GM18508 (cell line): ENCODE data around the gene TRAPPC11.
A peak's percentile ranks its signal among the peaks of the same experiment; 100 is the strongest.
"Not testable (repeated sequence)": the region's sequence is repeated elsewhere in the genome, so short reads cannot be mapped to it uniquely, and the experiment has no call there.

Experiments
- ATAC-seq: cut with Tn5 transposase; IDR thresholded peaks from one replicate; pipeline ENCODE4 v1.9.1; 2021; ENCODE audit warnings: moderate number of reproducible peaks; ENCODE audit not compliant: insufficient read depth, unreplicated experiment

Gene TRAPPC11

GRCh38 chr4:183718876-183719275 lies 59.8 kb downstream of the TRAPPC11 start:
- ATAC-seq: no peak

- ATAC-seq: no peak
Observed at GRCh38 chr4:183721207-183722081, 62.4 kb downstream of the TRAPPC11 start.

- ATAC-seq: peak; percentile 51
Observed at GRCh38 chr4:183722731-183723560, 63.9 kb downstream of the TRAPPC11 start.

DNA sequence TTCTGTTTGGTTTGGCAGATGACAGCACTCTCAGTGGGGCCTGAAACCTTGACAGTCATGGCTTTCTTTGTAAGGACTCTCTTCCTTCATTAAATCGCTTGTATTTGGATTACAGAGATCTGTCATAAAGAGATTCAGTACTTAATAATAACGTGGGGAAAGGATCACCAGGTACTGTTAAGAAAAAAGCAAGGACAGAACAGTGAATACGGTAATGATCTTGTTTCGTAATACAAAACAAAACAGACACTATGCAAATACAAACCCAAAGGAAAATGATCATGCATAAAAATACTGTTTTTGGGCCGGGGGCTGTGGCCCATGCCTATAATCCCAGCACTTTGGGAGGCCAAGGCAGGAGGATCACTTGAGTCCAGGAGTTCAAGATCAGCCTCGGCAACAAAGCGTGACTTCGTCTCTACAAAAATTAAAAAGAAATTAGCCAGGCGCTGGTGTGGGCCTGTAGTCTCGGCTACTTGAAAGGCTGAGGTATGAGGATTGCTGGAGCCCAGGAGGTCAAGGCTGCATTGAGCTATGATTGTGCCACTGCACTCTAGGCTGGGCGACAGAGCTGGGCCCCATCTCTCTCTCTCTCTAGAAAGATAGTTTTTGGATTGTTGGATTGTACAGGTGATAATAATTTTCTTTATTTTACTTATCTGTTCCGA lies 64.6 kb downstream of the TRAPPC11 start:
- ATAC-seq: no peak

GRCh38 chr4:183725585-183725984 lies 66.5 kb downstream of the TRAPPC11 start:
- not testable (repeated sequence) for ATAC-seq

- no peak for ATAC-seq
Observed at GRCh38 chr4:183727482-183727881, 68.4 kb downstream of the TRAPPC11 start.

DNA sequence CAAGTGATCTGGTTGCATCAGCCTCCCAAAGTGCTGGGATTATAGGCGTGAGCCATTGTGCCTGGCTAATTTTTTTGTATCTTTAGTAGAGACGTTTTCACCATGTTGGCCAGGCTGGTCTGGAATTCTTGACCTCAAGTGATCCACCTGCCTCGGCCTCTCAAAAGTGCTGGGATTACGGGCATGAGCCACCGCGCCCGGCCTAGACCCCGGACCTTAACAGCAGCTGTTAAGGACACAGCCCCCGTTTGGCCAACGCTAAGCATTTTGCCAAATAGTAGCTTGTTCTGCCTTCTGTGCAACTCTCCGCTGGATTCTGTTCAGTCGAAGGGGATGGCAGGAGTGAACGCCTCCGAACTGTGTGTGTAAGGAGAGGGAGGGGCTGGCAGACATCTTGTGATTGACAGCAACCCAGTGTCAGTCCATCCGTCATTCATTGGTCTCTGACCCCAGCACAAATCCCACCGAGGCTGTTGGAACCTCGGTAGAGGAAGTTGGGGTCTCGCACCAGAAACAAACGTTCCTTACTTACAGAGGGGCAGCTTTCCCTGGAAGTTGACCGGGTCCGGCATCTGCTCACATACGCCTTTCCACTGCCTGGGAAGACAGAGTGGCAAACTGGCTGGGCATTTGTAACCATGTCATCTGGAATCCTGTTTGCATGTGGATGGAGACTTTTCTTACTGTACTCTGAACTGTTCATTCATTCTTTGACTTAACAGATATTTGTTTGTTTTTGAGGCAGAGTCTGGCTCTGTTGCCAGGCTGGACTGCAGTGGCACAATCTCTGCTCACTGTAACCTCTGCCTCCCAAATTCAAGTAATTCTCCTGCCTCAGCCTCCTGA lies 69.4 kb downstream of the TRAPPC11 start:
- ATAC-seq: no peak

- ATAC-seq: no peak
Observed at GRCh38 chr4:183729069-183729406, 69.9 kb downstream of the TRAPPC11 start.

- ATAC-seq: no peak
Observed at GRCh38 chr4:183729430-183730328, 70.6 kb downstream of the TRAPPC11 start.

- ATAC-seq: no peak
Observed at GRCh38 chr4:183732296-183732695, 73.2 kb downstream of the TRAPPC11 start.

- no peak for ATAC-seq
Observed at GRCh38 chr4:183733181-183733580, 74.1 kb downstream of the TRAPPC11 start.

GRCh38 chr4:183738081-183738673 lies 79.1 kb downstream of the TRAPPC11 start:
- no peak for ATAC-seq

GRCh38 chr4:183738961-183739360 lies 79.9 kb downstream of the TRAPPC11 start:
- no peak for ATAC-seq

- ATAC-seq: no peak
Observed at GRCh38 chr4:183746305-183747229, 87.5 kb downstream of the TRAPPC11 start.

DNA sequence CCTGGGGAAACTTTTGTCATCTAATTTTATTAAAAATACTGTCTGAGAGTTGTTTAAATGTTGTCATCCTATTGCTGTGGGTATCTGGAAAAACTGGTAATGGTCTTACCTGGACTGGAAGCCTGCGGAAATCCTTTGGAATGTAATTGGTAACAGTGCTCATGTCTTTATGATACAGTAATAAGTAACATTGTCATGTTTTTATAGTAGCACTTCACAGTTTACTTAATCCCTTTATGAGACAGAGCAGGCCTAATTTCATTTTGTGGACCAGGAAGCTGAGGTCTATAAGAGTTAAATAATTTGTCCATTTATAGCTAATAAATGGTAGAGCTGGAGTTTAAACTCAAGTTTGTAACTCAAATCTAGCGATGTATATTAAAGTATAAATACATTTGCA lies 88.3 kb downstream of the TRAPPC11 start:
- no peak for ATAC-seq

- ATAC-seq: no peak
Observed at GRCh38 chr4:183747931-183748670, 89.0 kb downstream of the TRAPPC11 start.

- no peak for ATAC-seq
Observed at GRCh38 chr4:183751106-183751505, 92.0 kb downstream of the TRAPPC11 start.
